ENCODE data around the gene ABTB1.

DNA sequence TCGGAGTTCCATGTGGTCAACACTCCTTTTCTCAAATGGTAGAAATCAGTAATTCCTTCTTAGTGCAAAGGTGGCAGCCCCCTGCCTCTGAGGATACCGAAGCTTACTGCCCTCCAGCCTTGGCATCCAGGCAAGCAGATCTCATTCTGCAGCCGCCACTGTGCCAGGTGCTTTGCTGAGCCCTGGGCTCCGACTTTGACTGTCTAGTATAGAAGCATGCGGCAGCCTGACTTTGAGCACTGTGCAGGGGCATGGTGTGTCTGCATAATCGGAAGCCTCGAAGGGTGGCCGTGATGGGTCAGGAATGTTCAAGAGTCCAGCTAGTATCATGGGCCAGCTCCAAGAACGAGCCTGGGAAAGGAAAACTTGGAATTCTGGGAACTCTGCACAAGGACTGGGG, 39.7 kb downstream of the ABTB1 start:
- TF ChIP-seq, protein P1, sequence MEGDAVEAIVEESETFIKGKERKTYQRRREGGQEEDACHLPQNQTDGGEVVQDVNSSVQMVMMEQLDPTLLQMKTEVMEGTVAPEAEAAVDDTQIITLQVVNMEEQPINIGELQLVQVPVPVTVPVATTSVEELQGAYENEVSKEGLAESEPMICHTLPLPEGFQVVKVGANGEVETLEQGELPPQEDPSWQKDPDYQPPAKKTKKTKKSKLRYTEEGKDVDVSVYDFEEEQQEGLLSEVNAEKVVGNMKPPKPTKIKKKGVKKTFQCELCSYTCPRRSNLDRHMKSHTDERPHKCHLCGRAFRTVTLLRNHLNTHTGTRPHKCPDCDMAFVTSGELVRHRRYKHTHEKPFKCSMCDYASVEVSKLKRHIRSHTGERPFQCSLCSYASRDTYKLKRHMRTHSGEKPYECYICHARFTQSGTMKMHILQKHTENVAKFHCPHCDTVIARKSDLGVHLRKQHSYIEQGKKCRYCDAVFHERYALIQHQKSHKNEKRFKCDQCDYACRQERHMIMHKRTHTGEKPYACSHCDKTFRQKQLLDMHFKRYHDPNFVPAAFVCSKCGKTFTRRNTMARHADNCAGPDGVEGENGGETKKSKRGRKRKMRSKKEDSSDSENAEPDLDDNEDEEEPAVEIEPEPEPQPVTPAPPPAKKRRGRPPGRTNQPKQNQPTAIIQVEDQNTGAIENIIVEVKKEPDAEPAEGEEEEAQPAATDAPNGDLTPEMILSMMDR (IDR thresholded peaks at IDR 0.05; ENCODE audit: low read length): no peak
- no peak for TF ChIP-seq EZH2 (optimal IDR thresholded peaks at IDR 0.05; ENCODE audit: low read depth, low read length)
